ENCODE measurements around the gene NEMF.

The NEMF gene

DNA sequence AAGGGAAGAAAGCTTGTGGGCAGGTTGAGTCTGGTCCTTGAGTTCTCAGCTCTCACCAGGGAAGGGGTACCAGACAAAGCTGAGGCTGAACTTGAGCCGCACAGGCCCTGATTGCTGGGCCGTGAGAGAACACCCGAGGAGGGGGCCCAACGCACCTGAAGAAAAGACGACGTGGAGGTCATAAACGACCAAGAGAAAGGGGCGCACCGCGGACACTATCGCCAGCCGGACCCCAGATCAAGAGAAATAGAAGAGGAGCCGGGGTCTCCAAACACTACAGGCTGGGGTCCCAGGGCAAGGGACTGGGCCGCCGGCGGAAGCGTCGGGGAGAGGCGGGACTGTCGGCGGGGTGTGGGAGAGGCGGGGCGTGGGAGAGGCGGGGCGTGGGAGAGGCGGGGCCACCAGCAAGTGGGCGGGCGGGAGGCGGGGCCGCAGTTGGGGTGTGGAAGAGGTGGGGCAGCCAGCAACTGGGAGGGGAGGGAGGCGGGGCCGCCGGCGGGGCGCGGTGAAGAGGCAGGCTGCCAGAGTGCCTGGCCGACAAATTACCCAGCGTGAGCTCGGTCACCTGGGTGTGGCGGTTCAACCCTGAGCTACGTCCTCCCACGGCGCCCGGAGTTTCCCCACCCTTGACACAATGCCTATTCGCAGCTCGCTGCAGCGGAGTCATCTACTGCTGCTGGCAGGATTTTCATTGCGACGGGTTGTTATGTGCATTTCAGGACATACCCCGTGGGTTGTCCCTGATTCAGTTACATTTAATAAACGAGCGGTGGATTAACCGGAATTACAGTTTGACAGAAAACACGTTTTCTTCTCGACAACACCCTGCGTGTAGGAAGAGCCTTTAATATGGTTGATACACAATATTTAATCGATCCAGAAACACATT lies 15.5 kb upstream of the NEMF start:
- H3K36me3 Mint-ChIP-seq = no peaks in the 10 kb centered on the region
- H3K27me3 Mint-ChIP-seq = no peaks in the 10 kb centered on the region
- peaks cover 27% of the 10 kb centered on the region for H3K4me1 Mint-ChIP-seq
- H3K27ac Mint-ChIP-seq = peak overlapping the region; percentile 96
- peak overlapping the region; percentile 84 for H3K4me3 Mint-ChIP-seq
- H3K9me3 Mint-ChIP-seq = no peaks in the 10 kb centered on the region
- peak; percentile 99 for DNase-seq
- CTCF ChIA-PET = interaction anchor here (0.6 to 1.9 kb wide), 13 partner anchors 8 to 236 kb away, joined by 3 to 9 read pairs (median 5); no protein-coding TSS in a partner anchor

DNA sequence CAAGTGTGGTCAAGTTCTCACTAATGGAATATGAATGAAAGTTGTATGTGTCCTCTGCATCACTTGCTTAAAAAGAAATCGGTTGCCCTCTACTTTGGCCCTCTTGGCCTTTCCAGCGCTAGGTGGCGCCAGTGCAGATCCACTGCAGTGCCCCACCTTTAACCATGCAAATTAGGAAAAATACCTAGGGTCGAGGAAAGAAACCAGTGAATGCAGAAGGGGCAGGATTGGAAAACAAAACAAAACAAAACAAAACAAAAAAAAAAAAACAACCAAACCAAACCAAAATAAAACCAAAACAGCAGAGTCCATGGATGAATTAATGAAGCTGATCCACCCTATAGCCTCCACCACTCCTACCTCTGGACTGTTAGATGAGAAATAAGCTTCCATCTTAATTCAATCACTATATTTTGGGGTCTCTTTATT lies 12.9 kb upstream of the NEMF start:
- peaks cover 45% of the 10 kb centered on the region for H3K4me1 Mint-ChIP-seq
- no peaks in the 10 kb centered on the region for H3K9me3 Mint-ChIP-seq
- peaks cover 3% of the 10 kb centered on the region for H3K36me3 Mint-ChIP-seq
- peak; percentile 88 for DNase-seq
- CTCF ChIA-PET = interaction anchor here (0.7 to 3.9 kb wide), 27 partner anchors 11 to 380 kb away, joined by 3 to 23 read pairs (median 4); partner anchors contain the start of gene NEMF
- peaks cover 8% of the 10 kb centered on the region for H3K27me3 Mint-ChIP-seq
- H3K27ac Mint-ChIP-seq = no peak overlapping the region
- H3K4me3 Mint-ChIP-seq = no peak overlapping the region

DNA sequence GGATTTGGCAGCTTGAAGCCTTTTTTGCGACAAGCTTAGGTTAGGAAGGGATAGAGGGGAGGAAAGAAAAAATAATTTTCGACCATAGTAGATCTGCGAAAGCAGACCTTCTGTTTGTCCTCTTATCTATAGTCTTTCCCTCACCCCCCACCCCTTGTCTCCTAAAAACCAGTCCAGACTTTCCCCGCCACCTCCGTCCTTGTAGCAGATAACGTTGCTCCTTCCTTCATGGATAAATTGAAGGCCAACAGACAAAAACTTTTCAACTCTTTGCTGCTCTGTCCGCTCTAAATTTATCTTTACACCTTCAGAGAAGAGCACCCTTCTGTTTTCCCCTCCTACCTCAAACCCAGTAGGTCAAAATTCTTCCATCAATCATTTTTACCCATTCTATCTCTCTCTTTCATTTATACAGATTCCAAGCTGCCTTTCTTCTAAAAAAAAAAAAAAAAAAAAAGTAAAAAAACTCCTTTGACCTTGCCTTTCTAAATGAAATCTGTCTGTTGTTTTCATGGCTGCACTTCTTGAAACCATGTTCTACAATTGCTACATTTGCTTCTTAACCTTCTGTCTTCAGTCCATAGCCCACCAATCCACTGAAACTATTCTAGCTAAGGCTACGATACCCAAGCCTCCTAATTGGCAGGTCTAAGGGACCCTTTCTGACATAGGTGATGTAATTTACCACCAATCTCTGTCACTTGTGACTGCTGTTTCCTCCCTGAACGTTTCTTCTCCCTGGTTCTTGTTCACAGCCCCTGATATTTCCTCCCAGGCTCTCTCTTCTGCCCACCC lies 11.1 kb upstream of the NEMF start:
- Mint-ChIP-seq H3K9me3 (no peaks in the 10 kb centered on the region), H3K36me3 (peaks cover 3% of the 10 kb centered on the region), H3K4me3 (no peak overlapping the region), H3K27ac (no peak overlapping the region), H3K27me3 (peaks cover 8% of the 10 kb centered on the region), H3K4me1 (peaks cover 35% of the 10 kb centered on the region)
- CTCF ChIA-PET = interaction anchor here (0.5 to 4.7 kb wide), 25 partner anchors 10 to 241 kb away, joined by 3 to 103 read pairs (median 7); partner anchors contain the start of genes ARF6 and NEMF
- DNase-seq = peak; percentile 38

DNA sequence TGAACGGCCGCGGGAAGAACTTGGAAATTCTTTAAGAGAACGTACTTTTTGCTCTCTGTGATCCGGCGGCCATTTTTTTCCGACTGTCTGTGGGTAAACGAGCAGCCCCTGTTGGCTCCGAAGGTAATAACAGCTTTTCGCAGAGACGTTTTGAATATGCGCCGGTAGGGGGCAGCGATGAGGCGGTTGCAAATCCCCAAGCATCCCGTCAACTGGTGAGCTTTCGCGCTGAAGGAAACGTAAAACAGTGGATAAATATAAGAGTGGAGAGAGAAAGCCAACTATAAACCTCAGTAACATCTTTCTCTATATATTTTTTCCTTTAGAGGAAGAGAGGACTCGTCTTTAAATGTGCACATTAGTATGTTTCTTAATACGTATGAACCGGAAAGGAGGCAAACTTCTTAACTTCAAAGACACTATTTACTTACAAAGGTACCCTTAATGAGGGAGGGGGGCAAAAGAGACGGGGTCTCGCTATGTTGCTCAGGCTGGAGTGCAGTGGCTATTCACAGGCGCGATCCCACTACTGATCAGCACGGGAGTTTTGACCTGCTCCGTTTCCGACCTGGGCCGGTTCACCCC lies 9.6 kb upstream of the NEMF start:
- peaks cover 5% of the 10 kb centered on the region for H3K36me3 Mint-ChIP-seq
- no peaks in the 10 kb centered on the region for H3K9me3 Mint-ChIP-seq
- peak; percentile 88 for DNase-seq
- peaks cover 33% of the 10 kb centered on the region for H3K4me1 Mint-ChIP-seq
- CTCF ChIA-PET = interaction anchor here (0.8 to 4.7 kb wide), 30 partner anchors 9 to 394 kb away, joined by 3 to 103 read pairs (median 6); partner anchors contain the start of genes ARF6, NEMF, POLE2 and VCPKMT
- peaks cover 8% of the 10 kb centered on the region for H3K27me3 Mint-ChIP-seq
- no peak overlapping the region for H3K4me3 Mint-ChIP-seq
- H3K27ac Mint-ChIP-seq = no peak overlapping the region

DNA sequence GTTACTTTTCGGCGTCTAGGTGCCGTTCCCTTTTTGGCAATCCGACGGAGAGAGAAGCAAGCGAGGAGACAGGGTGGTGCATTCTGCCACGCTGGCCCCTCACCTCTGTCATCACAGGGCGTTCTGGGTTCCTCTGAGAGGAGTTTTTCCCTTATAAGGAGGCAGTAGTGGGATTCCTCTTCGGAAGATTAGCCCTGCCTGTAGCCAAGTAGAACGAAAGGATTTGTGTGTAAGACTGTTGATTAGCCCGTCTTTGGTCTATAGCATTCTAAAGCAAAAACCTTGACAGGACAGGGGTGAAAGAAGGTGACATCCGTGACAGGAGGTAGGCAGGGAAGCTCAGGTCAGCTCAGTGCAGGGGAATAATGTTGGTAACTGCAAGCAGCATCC lies 9.1 kb upstream of the NEMF start:
- Mint-ChIP-seq H3K4me1 (peaks cover 33% of the 10 kb centered on the region), H3K36me3 (peaks cover 5% of the 10 kb centered on the region), H3K4me3 (no peak overlapping the region), H3K9me3 (no peaks in the 10 kb centered on the region), H3K27ac (no peak overlapping the region), H3K27me3 (peaks cover 8% of the 10 kb centered on the region)
- DNase-seq = peak; percentile 75
- CTCF ChIA-PET = interaction anchor here (0.6 to 4.7 kb wide), 26 partner anchors 9 to 467 kb away, joined by 3 to 103 read pairs (median 7); partner anchors contain the start of genes ARF6, NEMF, POLE2 and VCPKMT

DNA sequence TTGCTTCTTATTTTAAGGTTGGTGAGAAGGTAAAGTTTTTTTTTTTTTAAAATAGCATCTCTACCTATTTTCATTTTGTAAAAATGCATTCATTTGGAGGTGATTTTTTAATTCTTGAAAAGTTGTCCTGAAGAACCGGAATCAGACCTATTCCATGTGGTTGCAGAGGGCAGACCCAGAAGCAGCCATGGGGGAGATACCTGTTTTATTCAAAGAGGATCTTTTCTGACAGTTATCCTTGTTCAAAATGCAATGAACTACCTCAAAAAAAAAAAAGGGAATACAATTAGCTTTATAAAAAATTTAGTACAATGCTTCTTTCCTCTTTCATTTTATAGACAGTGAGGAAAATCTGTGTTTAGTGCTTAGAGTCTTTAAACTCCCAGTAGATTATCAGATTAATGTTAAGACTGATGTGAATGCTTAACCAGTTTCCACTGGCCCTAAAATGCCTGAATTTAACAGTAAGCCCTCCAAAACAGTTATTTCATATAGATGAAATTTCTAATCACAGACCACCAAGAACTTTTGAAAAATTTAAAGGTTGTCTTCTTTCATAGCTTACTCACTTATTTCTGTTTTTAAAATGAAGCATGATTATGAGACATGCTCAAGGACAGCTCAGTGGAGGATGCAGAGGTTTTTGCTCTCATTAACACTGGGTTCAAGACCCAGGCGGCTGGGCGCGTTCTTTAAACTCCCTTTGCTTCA lies 8.6 kb upstream of the NEMF start:
- H3K27me3 Mint-ChIP-seq = peaks cover 8% of the 10 kb centered on the region
- peaks cover 33% of the 10 kb centered on the region for H3K4me1 Mint-ChIP-seq
- CTCF ChIA-PET = interaction anchor here (0.6 to 4.7 kb wide), 25 partner anchors 8 to 468 kb away, joined by 3 to 103 read pairs (median 6); partner anchors contain the start of genes ARF6, KLHDC2, NEMF and POLE2
- no peaks in the 10 kb centered on the region for H3K9me3 Mint-ChIP-seq
- no peak for DNase-seq
- no peak overlapping the region for H3K4me3 Mint-ChIP-seq
- peaks cover 5% of the 10 kb centered on the region for H3K36me3 Mint-ChIP-seq
- no peak overlapping the region for H3K27ac Mint-ChIP-seq

DNA sequence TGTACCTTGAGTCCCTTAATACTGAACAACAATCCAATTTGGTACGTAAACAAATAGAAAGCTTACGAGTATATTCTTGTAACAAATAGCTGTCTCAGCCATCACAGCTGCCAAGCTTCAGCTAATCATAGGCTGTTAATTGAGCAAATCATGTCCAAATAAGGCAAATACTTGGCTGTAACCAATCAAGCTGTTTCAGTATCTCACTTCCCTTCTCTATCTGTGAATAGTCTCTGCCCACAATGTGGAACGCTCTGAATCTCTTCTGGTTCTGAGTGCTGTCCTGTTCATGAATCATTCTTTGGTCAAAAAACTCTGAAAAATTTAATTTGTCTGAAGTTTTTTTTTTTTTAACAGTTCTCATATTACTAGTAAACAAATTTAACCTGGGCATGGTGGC lies 5.8 kb upstream of the NEMF start:
- H3K4me3 Mint-ChIP-seq = no peak overlapping the region
- no peak for DNase-seq
- peaks cover 46% of the 10 kb centered on the region for H3K4me1 Mint-ChIP-seq
- CTCF ChIA-PET = interaction anchor here (0.7 kb wide), 1 partner anchor 202 kb away, joined by 4 read pairs; no protein-coding TSS in a partner anchor
- peaks cover 8% of the 10 kb centered on the region for H3K27me3 Mint-ChIP-seq
- H3K27ac Mint-ChIP-seq = no peak overlapping the region
- H3K9me3 Mint-ChIP-seq = no peaks in the 10 kb centered on the region
- peaks cover 5% of the 10 kb centered on the region for H3K36me3 Mint-ChIP-seq

DNA sequence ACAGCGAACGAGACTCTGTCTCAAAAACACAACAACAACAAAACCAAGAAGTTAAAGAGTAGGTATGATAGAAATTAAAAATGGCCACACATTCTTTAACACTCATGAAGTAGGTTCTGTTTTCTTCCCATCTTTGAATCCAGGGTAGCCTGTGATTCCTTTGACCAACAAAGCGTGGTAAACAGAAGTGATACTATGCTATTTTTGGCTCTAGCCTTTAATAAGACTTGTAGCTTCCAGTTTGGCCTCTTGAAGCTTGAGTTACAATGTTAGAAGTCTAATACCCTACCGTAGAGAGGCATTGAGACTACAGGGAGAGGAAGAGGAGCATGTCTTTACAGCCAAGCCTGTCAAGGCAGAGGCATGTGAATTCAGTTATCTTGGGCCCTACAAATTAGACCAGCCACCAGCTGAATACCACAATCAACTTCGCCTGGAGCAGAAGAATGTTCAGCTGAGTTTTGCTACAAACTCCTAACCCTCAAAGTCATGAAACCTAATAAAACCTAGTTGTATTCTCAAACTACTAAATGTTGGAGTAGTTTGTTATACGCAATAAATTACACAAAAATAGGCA lies 4.9 kb upstream of the NEMF start:
- Mint-ChIP-seq H3K27me3 (peaks cover 5% of the 10 kb centered on the region), H3K9me3 (no peaks in the 10 kb centered on the region), H3K4me1 (peaks cover 48% of the 10 kb centered on the region), H3K4me3 (no peak overlapping the region), H3K27ac (no peak overlapping the region), H3K36me3 (peaks cover 7% of the 10 kb centered on the region)
- no peak for DNase-seq
- CTCF ChIA-PET = interaction anchor here (0.7 to 1.4 kb wide), 2 partner anchors 10 to 260 kb away, joined by 3 read pairs; no protein-coding TSS in a partner anchor

DNA sequence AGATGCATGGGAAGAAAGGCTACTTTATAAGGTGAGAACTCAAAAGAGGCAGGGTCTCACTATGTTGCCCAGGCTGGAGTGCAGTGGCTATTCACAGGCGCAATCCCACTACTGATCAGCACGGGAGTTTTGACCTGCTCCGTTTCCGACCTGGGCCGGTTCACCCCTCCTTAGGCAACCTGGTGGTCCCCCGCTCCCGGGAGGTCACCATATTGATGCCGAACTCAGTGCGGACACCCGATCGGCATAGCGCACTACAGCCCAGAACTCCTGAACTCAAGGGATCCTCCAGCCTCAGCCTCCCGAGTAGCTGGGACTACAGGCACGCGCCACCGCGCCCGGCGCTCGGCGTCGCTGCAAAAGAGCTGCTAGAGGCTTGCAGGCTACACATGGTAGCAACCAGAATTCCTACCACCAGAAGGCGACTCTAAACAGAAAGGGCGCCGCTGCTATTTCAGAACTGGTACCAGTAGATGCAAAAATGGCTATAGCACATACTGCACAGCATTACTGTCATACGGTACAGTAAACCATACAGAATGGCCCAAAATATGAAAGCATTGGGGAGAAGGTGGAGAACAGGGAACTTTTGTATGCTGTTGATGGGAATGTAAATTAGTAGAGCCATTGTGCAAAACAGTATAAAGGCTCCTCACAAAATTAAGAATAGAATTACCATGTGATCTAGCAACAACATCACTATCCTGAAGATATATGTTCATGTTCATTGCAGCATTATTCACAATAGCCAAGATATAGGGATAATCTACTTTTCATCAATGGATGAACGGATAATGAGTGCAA lies 1.2 kb upstream of the NEMF start:
- Mint-ChIP-seq H3K27me3 (no peaks in the 10 kb centered on the region), H3K4me3 (peak overlapping the region; percentile 98), H3K9me3 (no peaks in the 10 kb centered on the region), H3K4me1 (peaks cover 57% of the 10 kb centered on the region), H3K36me3 (peaks cover 28% of the 10 kb centered on the region), H3K27ac (peak overlapping the region; percentile 96)
- peak; percentile 81 for DNase-seq
- CTCF ChIA-PET = interaction anchor here (0.6 to 3.9 kb wide), 16 partner anchors 9 to 829 kb away, joined by 3 to 103 read pairs (median 6); partner anchors contain the start of gene DNAAF2

DNA sequence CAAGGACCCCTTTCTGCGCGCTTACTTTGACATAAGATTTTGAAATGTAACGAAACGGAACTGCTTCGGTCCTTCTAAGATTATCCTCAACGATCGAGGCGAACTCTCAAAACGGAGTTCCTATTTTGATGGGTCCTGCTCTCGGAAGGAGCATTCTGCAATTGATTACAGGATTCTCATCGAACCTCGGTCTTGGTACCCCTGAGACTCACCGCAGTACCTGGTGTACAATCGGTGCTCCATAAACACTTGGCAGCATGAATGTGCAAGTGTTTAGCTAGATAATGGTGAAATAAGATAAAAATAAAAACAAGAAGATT lies 530 bp upstream of the NEMF start:
- H3K27ac Mint-ChIP-seq = peak overlapping the region; percentile 96
- no peak for DNase-seq
- CTCF ChIA-PET = interaction anchor here (0.6 to 3.9 kb wide), 20 partner anchors 9 to 830 kb away, joined by 3 to 103 read pairs (median 6); partner anchors contain the start of gene DNAAF2
- H3K9me3 Mint-ChIP-seq = no peaks in the 10 kb centered on the region
- H3K27me3 Mint-ChIP-seq = no peaks in the 10 kb centered on the region
- H3K4me1 Mint-ChIP-seq = peaks cover 54% of the 10 kb centered on the region
- peaks cover 27% of the 10 kb centered on the region for H3K36me3 Mint-ChIP-seq
- peak overlapping the region; percentile 98 for H3K4me3 Mint-ChIP-seq

DNA sequence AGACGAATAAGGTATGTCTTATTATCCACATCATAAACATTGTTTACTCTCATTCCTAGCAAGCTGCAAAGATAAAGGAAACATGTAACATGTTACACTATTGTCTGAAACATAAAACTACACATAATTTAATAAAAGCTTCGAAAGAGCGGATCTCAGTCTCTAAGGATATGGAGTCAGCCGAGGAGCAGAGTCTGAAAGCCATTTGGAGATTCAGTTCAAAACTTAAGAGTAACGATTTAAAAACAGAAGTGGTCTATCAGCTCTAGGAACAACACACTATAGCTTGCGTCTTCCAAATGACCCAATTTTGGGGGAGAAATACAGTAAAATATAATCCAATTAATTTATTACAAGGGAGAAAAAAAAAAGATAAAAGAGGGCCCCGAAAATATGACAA lies 775 bp downstream of the NEMF start:
- Mint-ChIP-seq H3K4me1 (peaks cover 49% of the 10 kb centered on the region), H3K27me3 (no peaks in the 10 kb centered on the region), H3K36me3 (peaks cover 29% of the 10 kb centered on the region), H3K9me3 (no peaks in the 10 kb centered on the region), H3K4me3 (peak overlapping the region; percentile 98), H3K27ac (peak overlapping the region; percentile 96)
- DNase-seq = no peak
- CTCF ChIA-PET = interaction anchor here (0.6 to 3.9 kb wide), 25 partner anchors 11 to 409 kb away, joined by 3 to 103 read pairs (median 4); partner anchors contain the start of genes ARF6, DNAAF2 and VCPKMT

DNA sequence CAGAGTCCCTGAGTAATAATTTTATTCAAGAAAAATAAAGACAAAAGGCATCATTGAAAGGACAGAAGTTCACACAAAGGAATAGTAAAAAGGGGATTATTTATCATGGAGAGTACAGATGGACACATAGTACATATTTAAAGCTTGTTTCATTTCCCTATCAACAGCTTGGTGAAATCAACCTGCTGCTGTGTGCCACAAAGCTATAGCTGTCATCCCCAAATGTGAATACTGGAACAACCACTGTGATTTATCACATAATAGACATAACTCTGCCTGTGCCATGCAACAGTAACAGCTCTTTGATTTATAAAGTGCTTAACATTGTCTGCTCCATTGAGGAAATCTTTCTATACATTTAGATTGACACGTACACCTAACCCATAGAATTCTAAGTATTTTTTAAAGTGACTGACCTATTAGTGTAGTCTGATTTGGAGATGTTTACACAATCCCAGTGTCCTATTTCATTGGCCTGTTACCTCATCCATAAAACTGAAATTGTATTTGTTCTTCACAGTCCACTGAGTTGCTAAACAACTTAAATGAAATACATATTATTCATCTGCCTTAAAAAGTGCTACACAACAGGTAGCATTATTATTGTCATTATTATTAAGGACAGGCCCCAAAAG lies 3.3 kb downstream of the NEMF start:
- H3K36me3 Mint-ChIP-seq = peaks cover 42% of the 10 kb centered on the region
- peaks cover 46% of the 10 kb centered on the region for H3K4me1 Mint-ChIP-seq
- CTCF ChIA-PET = interaction anchor here (0.6 to 2.3 kb wide), 2 partner anchors 12 to 258 kb away, joined by 3 to 7 read pairs; no protein-coding TSS in a partner anchor
- H3K4me3 Mint-ChIP-seq = no peak overlapping the region
- no peaks in the 10 kb centered on the region for H3K9me3 Mint-ChIP-seq
- no peak for DNase-seq
- no peaks in the 10 kb centered on the region for H3K27me3 Mint-ChIP-seq
- no peak overlapping the region for H3K27ac Mint-ChIP-seq

Measured in activated naive CD4-positive, alpha-beta T cell treated with anti-CD3 and anti-CD28 coated beads, Interleukin-2, amount 10 ng/mL, durations not matched to agents 7 days and 5 days (primary cell).